GM18526 (cell line): ENCODE data around the gene TNRC6B.

Source experiments
- POLR2A ChIP-seq: IDR thresholded peaks from 3 replicates; pipeline ENCODE4 v1.6.1; 2011; ENCODE audit not compliant: insufficient read length; ENCODE audit errors: extremely low read depth

Gene TNRC6B

DNA sequence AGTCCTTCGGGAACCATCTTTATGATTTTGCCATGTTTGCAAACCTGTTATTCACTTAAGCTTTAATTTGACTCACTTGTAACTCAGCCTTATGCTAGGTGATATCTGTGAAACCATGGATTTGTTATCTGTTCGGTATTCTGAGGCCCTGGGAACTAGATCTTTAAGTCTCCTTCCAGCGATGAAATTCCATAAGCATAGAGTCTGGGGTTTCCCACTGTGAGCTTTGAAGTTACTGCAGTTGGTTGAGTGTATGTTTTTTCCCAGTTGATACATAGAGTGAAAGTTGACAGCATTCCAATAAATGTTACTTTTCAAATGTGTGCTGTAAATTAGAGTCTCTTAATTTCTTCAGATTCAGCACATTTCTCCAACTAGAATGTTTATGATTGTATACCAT lies 66.9 kb downstream of the TNRC6B start:
- no peak for TF ChIP-seq POLR2A

DNA sequence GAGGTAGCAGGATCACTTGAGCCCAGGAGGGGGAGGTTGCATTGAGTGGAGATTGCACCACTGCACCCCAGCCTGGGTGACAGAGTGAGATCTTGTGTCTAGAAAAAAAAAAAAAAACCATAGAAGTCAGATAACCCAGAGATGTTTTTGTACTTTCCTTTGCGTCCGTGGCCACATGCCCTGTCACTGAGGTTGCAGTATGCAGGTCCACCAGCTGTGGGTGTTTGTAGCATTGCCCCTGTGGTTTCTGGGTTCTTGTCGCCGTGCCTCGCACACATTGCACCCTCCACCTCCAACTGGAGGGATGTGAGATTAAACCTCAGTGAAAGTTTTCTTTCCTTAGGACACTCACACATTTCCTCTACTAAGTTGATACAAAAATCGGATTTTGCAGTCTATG lies 70.3 kb downstream of the TNRC6B start:
- no peak for TF ChIP-seq POLR2A

DNA sequence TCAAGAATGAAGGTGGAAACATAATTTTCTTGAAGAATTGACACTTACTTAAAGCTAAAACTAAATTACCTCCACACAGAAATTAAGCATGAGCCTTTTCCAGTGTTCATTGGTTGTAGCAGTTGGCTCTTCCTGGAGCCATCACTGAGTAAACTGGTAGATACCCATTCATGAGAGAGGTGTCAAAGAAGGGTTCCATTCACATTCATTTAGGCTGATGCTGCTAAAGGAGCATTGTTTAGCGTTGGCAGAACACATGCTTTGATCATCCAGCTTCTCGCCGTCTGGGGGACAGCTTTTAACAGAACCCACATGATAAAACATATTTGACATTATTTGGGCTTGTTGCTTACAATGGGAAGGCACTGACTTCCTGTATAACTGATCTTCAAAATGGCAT lies 71.6 kb downstream of the TNRC6B start:
- no peak for TF ChIP-seq POLR2A

DNA sequence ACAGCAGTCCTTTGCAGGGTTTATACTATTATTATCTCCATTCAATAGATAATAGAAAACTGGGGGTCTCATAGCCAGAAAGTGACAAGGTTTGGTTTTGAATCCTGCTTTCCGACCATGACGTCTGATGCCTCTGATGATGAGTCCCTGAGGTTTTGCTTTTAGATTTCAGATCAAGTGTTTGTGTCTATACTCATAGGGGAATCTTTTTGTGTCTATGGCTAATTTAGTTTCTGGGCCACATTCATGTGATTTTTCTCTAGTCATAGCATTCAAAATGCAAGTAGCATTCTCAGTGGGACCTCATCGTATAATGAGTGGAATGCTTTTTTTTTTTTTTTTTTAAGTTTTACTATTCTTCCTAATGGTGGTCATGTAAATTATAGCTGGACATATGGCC lies 72.9 kb downstream of the TNRC6B start:
- TF ChIP-seq POLR2A, result no peak

DNA sequence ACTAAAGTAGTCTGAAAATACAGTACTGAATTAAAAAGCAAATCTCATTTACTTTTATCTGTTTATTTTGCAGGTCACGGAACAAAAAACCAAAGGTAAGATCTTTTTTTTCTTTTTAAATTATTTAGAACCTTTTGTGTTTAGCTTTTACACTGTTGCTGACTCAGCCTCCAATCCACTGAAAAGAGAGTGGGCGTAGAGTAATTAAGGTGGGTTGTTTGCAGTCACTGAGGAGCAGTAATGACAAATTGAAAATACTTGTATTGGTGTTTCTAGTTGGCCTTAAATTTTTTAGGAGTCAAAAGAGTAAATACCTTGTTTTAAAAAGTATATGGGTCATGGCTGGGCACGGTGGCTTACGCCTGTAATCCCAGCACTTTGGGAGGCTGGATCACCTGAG lies 73.4 kb downstream of the TNRC6B start:
- no peak for TF ChIP-seq POLR2A

DNA sequence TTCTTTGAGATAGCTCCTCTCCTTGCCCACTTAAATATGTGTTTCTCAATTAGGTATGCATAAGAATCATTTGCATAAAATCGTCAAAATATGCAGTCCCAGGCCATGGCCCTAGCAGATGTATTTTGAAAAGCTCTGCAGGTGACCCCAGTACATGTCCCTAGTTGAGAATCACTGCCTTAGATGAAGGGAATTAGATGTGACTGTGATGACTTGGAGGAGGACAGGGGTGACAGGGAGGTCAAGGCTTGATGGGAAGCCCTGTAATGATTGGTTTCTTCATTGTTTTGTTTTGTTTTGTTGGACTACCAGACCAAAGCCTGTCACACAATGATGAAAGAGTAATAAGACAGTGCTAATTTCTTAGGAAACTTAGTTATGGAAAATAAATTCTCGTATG lies 74.4 kb downstream of the TNRC6B start:
- no peak for TF ChIP-seq POLR2A

DNA sequence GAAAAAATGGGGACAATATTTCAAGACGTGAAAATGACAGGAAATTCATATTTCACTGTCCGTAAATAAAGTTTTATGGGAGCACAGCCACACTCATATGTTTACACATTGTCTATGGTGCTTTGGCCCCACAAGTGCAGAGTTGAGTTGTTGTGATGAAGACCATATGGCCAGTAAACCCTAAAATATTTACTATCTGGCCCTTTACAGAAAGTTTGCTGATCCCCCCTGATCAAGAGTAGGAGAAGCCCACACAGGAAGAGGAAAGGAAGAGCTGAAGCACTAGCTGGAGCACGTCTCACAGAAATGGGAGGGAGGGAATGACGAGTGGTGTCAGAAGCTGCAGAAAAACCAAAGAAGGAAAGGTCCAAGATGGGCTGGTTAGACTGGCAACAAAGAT lies 78.8 kb downstream of the TNRC6B start:
- TF ChIP-seq POLR2A, result no peak

DNA sequence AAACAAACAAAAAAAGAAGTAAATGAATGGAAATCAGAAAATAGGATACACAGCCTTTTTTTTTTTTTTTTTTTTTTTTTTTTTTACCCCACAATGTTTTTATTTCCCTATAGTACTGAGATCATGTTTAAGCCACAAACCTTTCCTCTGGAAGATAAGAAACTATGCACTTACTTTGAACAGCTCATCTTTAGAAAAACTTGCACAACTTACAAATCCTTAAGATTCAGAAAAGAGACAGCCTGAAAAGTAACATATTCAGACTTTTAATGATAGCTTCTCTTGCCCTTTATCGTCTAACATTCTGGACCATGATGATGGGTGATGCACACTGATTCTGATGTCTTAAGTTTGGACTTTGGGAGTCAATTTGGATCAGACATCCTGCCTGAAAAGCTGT lies 80.3 kb downstream of the TNRC6B start:
- TF ChIP-seq POLR2A, result no peak

DNA sequence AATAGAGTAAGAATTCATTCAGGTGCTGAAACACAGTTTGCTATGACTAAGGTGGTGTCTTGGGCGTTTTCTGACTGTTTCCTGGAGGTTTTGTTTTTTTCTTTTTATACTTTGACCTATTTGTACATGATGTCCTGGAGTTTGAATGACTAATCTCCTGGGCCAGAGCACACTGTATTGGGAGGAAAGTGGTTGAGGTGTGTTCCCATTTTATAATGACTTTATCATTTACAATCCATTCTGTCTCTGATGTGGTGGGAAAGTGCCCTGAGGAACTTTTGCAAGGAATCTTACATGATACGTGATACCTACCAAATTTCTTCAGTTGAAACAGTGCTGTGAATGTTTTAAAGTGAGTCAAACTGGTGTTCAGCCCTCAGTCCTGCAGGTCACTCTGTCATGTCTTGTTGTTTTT lies 80.8 kb downstream of the TNRC6B start:
- no peak for TF ChIP-seq POLR2A

DNA sequence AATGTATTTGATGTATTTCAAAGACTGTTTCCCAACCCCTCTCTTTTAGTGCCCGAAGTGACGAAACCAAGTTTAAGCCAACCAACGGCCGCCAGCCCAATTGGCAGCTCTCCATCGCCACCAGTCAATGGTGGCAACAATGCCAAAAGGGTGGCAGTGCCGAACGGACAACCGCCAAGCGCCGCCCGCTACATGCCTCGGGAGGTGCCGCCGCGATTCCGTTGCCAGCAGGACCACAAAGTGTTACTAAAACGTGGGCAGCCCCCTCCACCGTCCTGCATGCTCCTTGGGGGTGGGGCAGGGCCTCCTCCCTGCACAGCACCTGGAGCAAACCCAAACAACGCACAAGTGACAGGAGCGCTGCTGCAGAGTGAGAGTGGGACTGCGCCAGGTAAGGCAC lies 84.1 kb downstream of the TNRC6B start:
- no peak for TF ChIP-seq POLR2A

DNA sequence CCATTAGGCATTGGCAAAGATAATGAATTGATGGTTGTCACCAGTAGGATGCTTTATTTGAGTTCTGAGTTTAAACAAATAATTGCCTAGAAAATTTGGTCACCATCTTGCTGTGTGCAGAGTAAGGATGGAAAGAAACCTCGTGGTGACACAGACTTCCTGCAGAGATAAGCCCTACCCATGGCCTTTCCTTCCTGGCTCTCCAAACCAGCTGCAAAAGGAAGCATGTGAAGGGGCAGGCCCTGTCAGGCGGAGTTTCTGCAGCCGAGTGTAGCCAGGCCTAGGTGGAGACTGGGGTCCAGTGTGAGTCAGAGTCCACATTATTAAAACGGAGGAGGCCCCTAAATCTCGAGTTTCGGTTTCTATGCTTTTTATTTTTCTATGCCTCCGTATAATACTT lies 85.5 kb downstream of the TNRC6B start:
- no peak for TF ChIP-seq POLR2A

DNA sequence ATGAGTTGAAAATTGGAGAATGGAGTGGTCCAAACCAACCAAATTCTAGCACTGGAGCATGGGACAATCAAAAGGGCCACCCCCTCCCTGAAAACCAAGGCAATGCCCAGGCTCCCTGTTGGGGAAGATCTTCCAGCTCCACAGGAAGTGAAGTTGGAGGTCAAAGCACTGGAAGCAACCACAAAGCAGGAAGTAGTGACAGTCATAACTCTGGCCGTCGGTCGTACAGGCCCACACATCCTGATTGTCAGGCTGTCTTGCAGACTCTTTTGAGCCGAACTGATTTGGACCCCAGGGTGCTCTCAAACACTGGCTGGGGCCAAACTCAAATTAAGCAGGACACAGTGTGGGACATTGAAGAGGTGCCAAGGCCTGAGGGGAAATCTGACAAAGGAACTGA lies 88.1 kb downstream of the TNRC6B start:
- TF ChIP-seq POLR2A, result no peak

DNA sequence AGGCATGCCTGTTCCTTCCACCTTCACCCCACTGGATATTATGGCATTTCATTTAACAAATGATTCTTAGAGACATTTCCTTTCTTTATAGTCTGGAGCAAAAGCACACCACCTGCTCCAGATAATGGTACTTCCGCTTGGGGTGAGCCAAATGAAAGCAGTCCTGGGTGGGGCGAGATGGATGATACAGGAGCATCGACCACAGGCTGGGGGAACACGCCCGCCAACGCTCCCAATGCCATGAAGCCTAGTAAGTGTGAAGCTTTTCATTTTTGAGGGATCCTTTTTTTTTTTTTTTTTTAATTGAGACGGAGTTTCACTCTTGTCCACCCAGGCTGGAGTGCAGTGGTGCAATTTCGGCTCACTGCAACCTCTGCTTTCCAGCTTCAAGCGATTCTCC lies 92.3 kb downstream of the TNRC6B start:
- TF ChIP-seq POLR2A, result no peak

DNA sequence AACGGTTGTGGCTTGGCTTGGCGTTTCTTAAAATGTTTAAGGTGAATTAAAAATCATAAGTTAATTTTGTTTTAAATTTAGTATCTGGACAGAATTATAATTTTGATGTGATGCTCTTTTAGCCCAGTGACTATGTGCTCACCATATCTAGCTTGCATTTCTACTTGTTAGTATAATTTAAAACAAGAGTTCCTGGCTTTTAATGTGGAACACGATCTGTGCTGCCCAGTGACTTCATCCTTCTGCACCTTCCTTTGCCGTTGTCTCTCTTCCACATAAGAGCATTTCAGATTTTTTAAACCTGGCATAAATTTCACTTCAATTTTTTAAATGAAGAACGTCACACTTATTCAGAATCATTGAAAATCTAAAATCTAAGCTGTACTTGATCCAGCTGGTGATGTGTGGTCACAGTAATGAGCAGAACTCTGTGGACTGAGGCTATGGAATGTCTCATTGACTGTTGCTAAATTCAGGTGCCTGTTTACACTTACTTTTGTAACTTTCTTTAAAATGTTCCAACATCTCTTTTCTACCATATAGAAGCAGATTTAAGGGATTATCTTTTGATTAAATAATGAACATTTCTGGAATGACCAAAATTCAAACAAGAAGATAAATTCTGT lies 93.1 kb downstream of the TNRC6B start:
- no peak for TF ChIP-seq POLR2A

DNA sequence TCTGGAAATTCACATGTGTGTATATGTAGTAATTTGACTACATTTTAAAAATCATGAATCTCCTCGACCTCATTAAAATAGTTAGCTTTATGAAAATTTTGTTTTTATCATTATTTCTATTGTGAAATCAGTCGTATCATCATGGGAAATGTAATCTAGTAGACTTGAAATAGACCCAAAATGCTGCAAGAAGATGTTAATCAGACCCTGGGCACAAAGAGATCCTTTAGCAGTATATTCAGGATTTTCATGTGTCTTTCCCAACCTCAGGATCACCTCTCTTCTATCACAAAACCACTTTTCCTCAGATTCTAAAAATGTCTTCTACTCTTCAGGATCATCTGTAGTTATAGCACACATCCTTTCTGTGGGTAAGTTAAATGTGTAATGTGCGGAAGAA lies 93.7 kb downstream of the TNRC6B start:
- no peak for TF ChIP-seq POLR2A

DNA sequence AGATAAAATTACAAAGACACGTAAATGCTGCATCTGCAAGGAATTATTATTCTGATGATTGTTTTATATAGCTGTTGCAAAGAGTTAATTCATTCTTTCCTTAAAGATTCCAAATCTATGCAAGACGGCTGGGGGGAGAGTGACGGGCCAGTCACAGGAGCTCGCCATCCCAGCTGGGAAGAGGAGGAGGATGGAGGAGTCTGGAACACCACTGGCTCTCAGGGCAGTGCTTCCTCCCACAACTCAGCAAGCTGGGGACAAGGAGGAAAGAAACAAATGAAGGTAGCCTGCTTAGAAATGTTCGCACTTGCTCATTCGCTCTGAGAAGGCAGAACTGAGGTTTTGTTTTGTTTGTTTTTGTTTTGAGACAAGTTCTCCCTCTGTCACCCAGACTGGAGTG lies 95.6 kb downstream of the TNRC6B start:
- TF ChIP-seq POLR2A, result no peak

DNA sequence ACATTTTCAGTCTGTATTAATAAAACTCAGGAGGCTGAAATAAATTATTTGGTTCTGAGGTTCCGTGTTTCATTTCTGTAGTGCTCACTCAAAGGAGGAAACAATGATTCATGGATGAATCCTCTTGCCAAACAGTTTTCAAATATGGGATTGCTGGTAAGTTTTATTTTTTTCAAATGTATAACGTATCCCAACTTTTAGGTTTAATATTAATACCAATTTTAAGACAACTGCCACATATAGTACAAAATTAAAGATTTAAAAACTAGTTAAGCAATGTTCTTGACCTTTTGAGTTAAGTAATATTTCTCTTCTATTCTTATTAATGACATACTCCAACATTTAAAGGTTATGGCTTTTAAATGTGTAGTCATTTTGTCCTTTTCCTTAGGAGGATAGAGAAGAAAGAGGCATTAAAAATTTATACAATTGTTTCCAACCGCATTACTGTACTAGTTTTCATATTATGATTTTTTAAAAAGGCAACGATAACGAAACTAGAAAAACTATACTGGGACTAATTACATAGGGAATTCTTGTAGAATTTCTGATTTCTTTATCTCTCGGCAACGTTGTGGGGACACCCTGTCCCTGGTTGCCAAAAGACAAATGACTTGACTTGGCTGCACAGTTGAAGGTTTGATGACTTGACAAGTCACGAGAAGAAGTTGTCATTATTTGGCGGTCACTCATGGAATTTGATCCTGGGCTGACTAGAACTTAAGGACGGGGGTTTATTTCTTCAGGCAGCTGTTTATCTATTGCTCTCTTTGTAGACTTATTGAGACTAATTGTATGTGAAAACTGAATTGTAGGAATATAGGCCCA lies 99.5 kb downstream of the TNRC6B start:
- no peak for TF ChIP-seq POLR2A
